ENCODE data around the gene ERICH2.

- TF ChIP-seq CTCF (IDR thresholded peaks at IDR 0.05) (no peak), POLR2A (IDR thresholded peaks at IDR 0.05) (no peak)
Measured at GRCh38 chr2:170737406-170737805, 32.8 kb upstream of the ERICH2 start.

Data from heart left ventricle (tissue), 13 donors.